HepG2 (cell line): Measurements from ENCODE around the gene LRRN4. TPM values are rescaled to one million over a fixed set of nuclear protein-coding genes. Genes with fewer than 3 reads are reported as not detected.

ENCODE experiments used
- ATF4 ChIP-seq, 2 experiments: fragments of 450-650 bp in 1 of 2; sonication (generic) in 1 of 2; formaldehyde crosslinking; IDR thresholded peaks; 2 replicates each; pipeline versions ENCODE4 v1.5.0 to v1.8.0; 2020 to 2022; ENCODE audit warnings: mild to moderate bottlenecking in 1 of 2, missing genetic modification reagents in 1 of 2
- CBFB ChIP-seq: sonication (generic); formaldehyde crosslinking; IDR thresholded peaks from 2 replicates; pipeline ENCODE4 v1.4.0; 2020; ENCODE audit warnings: missing genetic modification reagents
- ELF4 ChIP-seq: sonication (generic); formaldehyde crosslinking; IDR thresholded peaks from 2 replicates; pipeline ENCODE4 v1.5.0; 2020; ENCODE audit warnings: missing genetic modification reagents, mild to moderate bottlenecking, moderate library complexity, borderline replicate concordance
- KAT2B ChIP-seq: fragments of 150-350 bp; IDR thresholded peaks from 2 replicates; pipeline ENCODE4 v1.6.1; 2014; ENCODE audit warnings: low read depth, low read length, borderline replicate concordance
- MTF1 ChIP-seq: sonication (generic); formaldehyde crosslinking; IDR thresholded peaks from 2 replicates; pipeline ENCODE4 v1.5.0; 2020; ENCODE audit warnings: missing genetic modification reagents
- NFKBIZ ChIP-seq: IDR thresholded peaks from 2 replicates; pipeline ENCODE4 v1.6.1; 2018; ENCODE audit warnings: missing genetic modification reagents, missing compliant biosample characterization
- NKX3-1 ChIP-seq: sonication (generic); formaldehyde crosslinking; IDR thresholded peaks from 2 replicates; pipeline ENCODE4 v1.5.0; 2020; ENCODE audit warnings: missing genetic modification reagents
- PBX2 ChIP-seq: IDR thresholded peaks from 2 replicates; pipeline ENCODE4 v1.6.1; 2016; ENCODE audit warnings: control low read depth
- POLR2A ChIP-seq, 2 experiments: IDR thresholded peaks; 2 replicates each; pipeline ENCODE4 v1.6.1; 2011; ENCODE audit warnings: low read depth in 2 of 2, low read length in 2 of 2, mild to moderate bottlenecking in 1 of 2, moderate library complexity in 1 of 2; ENCODE audit not compliant: insufficient read depth in 1 of 2
- RFX3 ChIP-seq: IDR thresholded peaks from 2 replicates; pipeline ENCODE4 v1.6.1; 2016; ENCODE audit warnings: missing biosample characterization, missing genetic modification reagents
- SIX1 ChIP-seq: sonication (generic); formaldehyde crosslinking; IDR thresholded peaks from 2 replicates; pipeline ENCODE4 v1.4.0; 2020; ENCODE audit warnings: missing genetic modification reagents, borderline replicate concordance
- TARDBP ChIP-seq: sonication (generic); formaldehyde crosslinking; IDR thresholded peaks from 2 replicates; pipeline ENCODE4 v1.8.0; 2022; ENCODE audit warnings: mild to moderate bottlenecking, missing genetic modification reagents
- TCF7 ChIP-seq: sonication (generic); IDR thresholded peaks from 2 replicates; pipeline ENCODE4 v1.6.1; 2016; ENCODE audit warnings: antibody characterized with exemption, low read depth
- ZNF317 ChIP-seq: sonication (generic); formaldehyde crosslinking; IDR thresholded peaks from 2 replicates; pipeline ENCODE4 v1.5.0; 2020; ENCODE audit warnings: mild to moderate bottlenecking, missing genetic modification reagents
- polyA plus RNA-seq, 8 experiments: library from polyadenylated mRNA; depleted of rRNA in 3 of 8; stranded (reverse) in 7 of 8; unstranded in 1 of 8; fragments of >200 nt; fragmentation: Illumina TruSeq in 4 of 8; extraction: Trizol in 4 of 8; gene quantifications; 2 replicates each; pipeline versions ENCODE4 v1.2.1 to v1.2.3, GENCODE V29; 2011 to 2016; ENCODE audit warnings: low read depth in 4 of 8, missing spikeins in 1 of 8, mixed read lengths in 1 of 8; ENCODE audit not compliant: insufficient read depth in 1 of 8
- total RNA-seq, 5 experiments: library from RNA; depleted of rRNA; stranded (reverse); fragments of >200 nt; fragmentation: Illumina TruSeq; extraction: Trizol; gene quantifications; 2 replicates each; pipeline ENCODE4 v1.2.3, GENCODE V29; 2016; ENCODE audit warnings: low read depth in 1 of 5
- TF ChIP-seq, protein P1 (sequence below): sonication (generic); formaldehyde crosslinking; IDR thresholded peaks from 2 replicates; pipeline ENCODE4 v1.5.0; 2020; ENCODE audit warnings: missing genetic modification reagents, mild to moderate bottlenecking, borderline replicate concordance
- TF ChIP-seq, protein P2 (sequence below): sonication (generic); formaldehyde crosslinking; IDR thresholded peaks from 2 replicates; pipeline ENCODE4 v1.4.0; 2020; ENCODE audit warnings: missing genetic modification reagents
- TF ChIP-seq, protein P3 (sequence below): IDR thresholded peaks from 2 replicates; pipeline ENCODE4 v1.6.1; 2016; ENCODE audit warnings: mild to moderate bottlenecking
- TF ChIP-seq, protein P4 (sequence below): IDR thresholded peaks from 2 replicates; pipeline ENCODE4 v1.6.1; 2016
- TF ChIP-seq, protein P5 (sequence below): sonication (generic); formaldehyde crosslinking; conservative IDR thresholded peaks from 2 replicates; pipeline ENCODE4 v1.4.0; 2020; ENCODE audit warnings: missing genetic modification reagents

LRRN4 gene
- total and polyA plus RNA-seq, 2 of the 13 experiments (the other 11 are each of a cell fraction or from before 2014, with no cell fraction given), result 0.15 to 0.20 TPM

DNA sequence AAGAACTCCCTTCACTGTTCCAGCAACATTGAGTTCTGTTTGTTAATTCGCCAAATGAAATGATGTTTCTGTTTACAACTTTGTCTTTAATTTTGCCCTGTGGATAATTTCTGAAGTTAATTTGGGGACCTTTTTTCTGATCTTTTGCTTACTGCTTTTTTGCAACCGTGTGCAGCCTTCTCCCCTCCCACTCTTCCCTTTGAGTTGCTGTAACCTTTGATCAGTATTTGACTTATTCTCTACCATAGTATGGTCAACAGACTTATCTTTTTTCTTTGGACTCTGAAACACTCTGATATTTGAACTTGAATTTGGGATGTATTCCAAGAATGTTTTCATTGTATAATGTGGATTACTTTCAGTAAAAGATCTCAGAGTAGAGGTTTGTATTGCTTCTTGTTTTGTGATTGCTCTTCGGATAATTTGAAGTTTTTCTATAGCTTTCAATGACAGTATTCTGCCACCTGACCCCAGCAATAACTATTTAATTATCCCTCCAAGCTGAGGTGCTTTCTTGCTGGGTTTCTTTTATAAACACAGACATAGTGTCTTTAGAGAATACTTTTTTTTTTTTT lies 46.2 kb downstream of the LRRN4 start (continued):
- TF ChIP-seq, protein P1, sequence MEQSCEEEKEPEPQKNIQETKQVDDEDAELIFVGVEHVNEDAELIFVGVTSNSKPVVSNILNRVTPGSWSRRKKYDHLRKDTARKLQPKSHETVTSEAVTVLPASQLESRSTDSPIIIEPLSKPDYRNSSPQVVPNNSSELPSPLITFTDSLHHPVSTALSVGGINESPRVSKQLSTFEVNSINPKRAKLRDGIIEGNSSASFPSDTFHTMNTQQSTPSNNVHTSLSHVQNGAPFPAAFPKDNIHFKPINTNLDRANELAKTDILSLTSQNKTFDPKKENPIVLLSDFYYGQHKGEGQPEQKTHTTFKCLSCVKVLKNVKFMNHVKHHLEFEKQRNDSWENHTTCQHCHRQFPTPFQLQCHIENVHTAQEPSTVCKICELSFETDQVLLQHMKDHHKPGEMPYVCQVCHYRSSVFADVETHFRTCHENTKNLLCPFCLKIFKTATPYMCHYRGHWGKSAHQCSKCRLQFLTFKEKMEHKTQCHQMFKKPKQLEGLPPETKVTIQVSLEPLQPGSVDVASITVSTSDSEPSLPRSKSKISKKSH (CRISPR knock-in tag), result no peak
- TF ChIP-seq NKX3-1 (CRISPR knock-in tag) (no peak; the same call in none of the 2 replicates), CBFB (CRISPR knock-in tag) (peak; percentile 87), RFX3 (CRISPR knock-in tag) (no peak; the same call in 1 of the 2 replicates), TCF7 (peak; percentile 97), NFKBIZ (CRISPR knock-in tag) (peak; percentile 85), ATF4 (CRISPR knock-in tag; IDR thresholded peaks at IDR 0.05) (peak; percentile 33 to 46; a peak in 3 of 4 replicates), ELF4 (CRISPR knock-in tag) (peak; percentile 27; the same call in 1 of the 2 replicates), ZNF317 (peak; percentile 26; the same call in 1 of the 2 replicates), SIX1 (CRISPR knock-in tag) (peak; percentile 89), PBX2 (0 out of 2 replicates have a peak, but pooled peaks have one; percentile 27), MTF1 (CRISPR knock-in tag) (peak; percentile 96; the same call in 1 of the 2 replicates), POLR2A (IDR thresholded peaks at IDR 0.05; ENCODE audit: insufficient read depth in 1 of 2, low read depth in 2 of 2, low read length in 2 of 2) (peak; percentile 35 to 62; a peak in 2 of 4 replicates), KAT2B (no peak), TARDBP (CRISPR knock-in tag) (peak; percentile 99)
- TF ChIP-seq, protein P2, sequence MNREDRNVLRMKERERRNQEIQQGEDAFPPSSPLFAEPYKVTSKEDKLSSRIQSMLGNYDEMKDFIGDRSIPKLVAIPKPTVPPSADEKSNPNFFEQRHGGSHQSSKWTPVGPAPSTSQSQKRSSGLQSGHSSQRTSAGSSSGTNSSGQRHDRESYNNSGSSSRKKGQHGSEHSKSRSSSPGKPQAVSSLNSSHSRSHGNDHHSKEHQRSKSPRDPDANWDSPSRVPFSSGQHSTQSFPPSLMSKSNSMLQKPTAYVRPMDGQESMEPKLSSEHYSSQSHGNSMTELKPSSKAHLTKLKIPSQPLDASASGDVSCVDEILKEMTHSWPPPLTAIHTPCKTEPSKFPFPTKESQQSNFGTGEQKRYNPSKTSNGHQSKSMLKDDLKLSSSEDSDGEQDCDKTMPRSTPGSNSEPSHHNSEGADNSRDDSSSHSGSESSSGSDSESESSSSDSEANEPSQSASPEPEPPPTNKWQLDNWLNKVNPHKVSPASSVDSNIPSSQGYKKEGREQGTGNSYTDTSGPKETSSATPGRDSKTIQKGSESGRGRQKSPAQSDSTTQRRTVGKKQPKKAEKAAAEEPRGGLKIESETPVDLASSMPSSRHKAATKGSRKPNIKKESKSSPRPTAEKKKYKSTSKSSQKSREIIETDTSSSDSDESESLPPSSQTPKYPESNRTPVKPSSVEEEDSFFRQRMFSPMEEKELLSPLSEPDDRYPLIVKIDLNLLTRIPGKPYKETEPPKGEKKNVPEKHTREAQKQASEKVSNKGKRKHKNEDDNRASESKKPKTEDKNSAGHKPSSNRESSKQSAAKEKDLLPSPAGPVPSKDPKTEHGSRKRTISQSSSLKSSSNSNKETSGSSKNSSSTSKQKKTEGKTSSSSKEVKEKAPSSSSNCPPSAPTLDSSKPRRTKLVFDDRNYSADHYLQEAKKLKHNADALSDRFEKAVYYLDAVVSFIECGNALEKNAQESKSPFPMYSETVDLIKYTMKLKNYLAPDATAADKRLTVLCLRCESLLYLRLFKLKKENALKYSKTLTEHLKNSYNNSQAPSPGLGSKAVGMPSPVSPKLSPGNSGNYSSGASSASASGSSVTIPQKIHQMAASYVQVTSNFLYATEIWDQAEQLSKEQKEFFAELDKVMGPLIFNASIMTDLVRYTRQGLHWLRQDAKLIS (CRISPR knock-in tag), result 0 out of 2 replicates have a peak, but pooled peaks have one; percentile 7
- TF ChIP-seq, protein P3, sequence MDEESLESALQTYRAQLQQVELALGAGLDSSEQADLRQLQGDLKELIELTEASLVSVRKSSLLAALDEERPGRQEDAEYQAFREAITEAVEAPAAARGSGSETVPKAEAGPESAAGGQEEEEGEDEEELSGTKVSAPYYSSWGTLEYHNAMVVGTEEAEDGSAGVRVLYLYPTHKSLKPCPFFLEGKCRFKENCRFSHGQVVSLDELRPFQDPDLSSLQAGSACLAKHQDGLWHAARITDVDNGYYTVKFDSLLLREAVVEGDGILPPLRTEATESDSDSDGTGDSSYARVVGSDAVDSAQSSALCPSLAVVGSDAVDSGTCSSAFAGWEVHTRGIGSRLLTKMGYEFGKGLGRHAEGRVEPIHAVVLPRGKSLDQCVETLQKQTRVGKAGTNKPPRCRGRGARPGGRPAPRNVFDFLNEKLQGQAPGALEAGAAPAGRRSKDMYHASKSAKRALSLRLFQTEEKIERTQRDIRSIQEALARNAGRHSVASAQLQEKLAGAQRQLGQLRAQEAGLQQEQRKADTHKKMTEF (CRISPR knock-in tag), result peak; percentile 93
- TF ChIP-seq, protein P4, sequence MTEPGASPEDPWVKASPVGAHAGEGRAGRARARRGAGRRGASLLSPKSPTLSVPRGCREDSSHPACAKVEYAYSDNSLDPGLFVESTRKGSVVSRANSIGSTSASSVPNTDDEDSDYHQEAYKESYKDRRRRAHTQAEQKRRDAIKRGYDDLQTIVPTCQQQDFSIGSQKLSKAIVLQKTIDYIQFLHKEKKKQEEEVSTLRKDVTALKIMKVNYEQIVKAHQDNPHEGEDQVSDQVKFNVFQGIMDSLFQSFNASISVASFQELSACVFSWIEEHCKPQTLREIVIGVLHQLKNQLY, result peak; percentile 76
- TF ChIP-seq, protein P5, sequence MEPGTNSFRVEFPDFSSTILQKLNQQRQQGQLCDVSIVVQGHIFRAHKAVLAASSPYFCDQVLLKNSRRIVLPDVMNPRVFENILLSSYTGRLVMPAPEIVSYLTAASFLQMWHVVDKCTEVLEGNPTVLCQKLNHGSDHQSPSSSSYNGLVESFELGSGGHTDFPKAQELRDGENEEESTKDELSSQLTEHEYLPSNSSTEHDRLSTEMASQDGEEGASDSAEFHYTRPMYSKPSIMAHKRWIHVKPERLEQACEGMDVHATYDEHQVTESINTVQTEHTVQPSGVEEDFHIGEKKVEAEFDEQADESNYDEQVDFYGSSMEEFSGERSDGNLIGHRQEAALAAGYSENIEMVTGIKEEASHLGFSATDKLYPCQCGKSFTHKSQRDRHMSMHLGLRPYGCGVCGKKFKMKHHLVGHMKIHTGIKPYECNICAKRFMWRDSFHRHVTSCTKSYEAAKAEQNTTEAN, result peak; percentile 88
